Measurements from ENCODE around the gene CALML3. TPM values are rescaled to one million over a fixed set of nuclear protein-coding genes. Genes with fewer than 3 reads are reported as not detected.

CALML3 gene
- total and polyA plus RNA-seq, 2 of the 8 experiments (the other 6 are each of a cell fraction or from before 2014, with no cell fraction given), result not detected

- no peak for TF ChIP-seq POLR2AphosphoS5 (IDR thresholded peaks at IDR 0.05; ENCODE audit: low read depth, low read length)
- TF ChIP-seq TEAD4 (IDR thresholded peaks at IDR 0.05; ENCODE audit: low read depth, low read length), result no peak
- no peak for TF ChIP-seq CTCF (IDR thresholded peaks at IDR 0.05; ENCODE audit: control extremely low read depth in 1 of 3, insufficient read depth in 1 of 3, low read depth in 1 of 3, low read length in 3 of 3)
- TF ChIP-seq CBX5 (IDR thresholded peaks at IDR 0.05; ENCODE audit: low read depth, low read length), result no peak
- no peak for TF ChIP-seq FOSL1 (IDR thresholded peaks at IDR 0.05; ENCODE audit: insufficient read depth, low read depth, low read length)
These were observed 27.0 kb downstream of the CALML3 start (continued) for GRCh38 chr10:5551531-5552375.

Data from H1 (cell line).